ENCODE results near the gene MT1G. TPM values are rescaled to one million over a fixed set of nuclear protein-coding genes. Genes with fewer than 3 reads are reported as not detected.
"Not testable (repeated sequence)": the region's sequence is repeated elsewhere in the genome, so short reads cannot be mapped to it uniquely, and the experiment has no call there.

MT1G gene
- total RNA-seq, 2 experiments from 2014 or later, result 30.6 to 36.2 TPM

- Mint-ChIP-seq H3K36me3 (ENCODE audit: low read depth) (no peaks in the 10 kb centered on the region), H3K4me3 (no peak overlapping the region), H3K27ac (no peak overlapping the region), H3K27me3 (ENCODE audit: low read depth) (peaks cover 51% of the 10 kb centered on the region), H3K9me3 (ENCODE audit: insufficient read depth) (no peaks in the 10 kb centered on the region), H3K4me1 (ENCODE audit: low read depth) (peaks cover 38% of the 10 kb centered on the region)
- DNase-seq (peak; percentile 51), ATAC-seq (peak; percentile 44)
- ChIA-PET CTCF (interaction anchor here (0.7 to 6.9 kb wide), 11 partner anchors 9 to 812 kb away, joined by 3 to 59 read pairs (median 4); partner anchors contain the start of genes DOK4 and MT1X), POLR2A (interaction anchor here (0.7 kb wide), 1 partner anchor 258 kb away, joined by 3 read pairs; no protein-coding TSS in a partner anchor)
Measured at GRCh38 chr16:56673921-56674320, 6.1 kb upstream of the MT1G start.

DNA sequence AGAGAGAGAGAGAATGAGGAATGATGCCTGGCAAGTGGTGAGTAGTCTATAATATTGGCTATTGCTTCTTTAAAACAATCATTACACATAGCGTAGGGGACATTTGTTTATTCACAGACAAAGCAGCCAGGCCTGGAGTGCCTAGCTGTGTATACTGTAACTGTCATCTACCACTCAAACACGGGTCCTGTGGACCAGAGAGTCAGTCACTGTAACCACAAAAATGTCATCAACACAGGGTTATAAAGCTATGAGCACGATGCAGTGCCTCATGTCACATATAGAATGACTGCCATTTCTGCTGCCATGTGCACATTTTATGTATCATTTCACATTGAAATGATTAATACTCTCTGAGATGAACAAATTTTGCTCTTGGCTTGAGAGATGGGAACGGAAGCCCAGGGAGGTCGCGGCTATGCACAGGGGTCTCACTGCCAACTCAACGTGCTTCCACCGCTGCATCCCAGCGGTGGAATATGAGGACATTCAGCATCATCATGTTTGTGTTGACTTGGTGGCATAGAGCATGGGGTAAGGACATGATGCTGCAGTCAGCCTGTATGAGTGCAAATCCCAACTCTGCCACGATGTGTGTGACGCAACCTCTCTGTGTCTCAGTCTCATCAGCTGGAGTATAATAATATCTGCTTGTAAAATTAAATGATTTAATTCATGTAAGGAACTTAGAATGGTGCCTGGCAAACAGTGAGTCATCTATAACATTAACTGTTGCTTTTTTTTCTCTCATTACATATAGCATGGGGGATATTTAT, 5.1 kb upstream of the MT1G start:
- Mint-ChIP-seq H3K4me3 (no peak overlapping the region), H3K4me1 (ENCODE audit: low read depth) (peaks cover 47% of the 10 kb centered on the region), H3K9me3 (ENCODE audit: insufficient read depth) (no peaks in the 10 kb centered on the region), H3K36me3 (ENCODE audit: low read depth) (no peaks in the 10 kb centered on the region), H3K27me3 (ENCODE audit: low read depth) (peaks cover 60% of the 10 kb centered on the region), H3K27ac (no peak overlapping the region)
- DNase-seq (no peak), ATAC-seq (no peak)
- POLR2A ChIA-PET, result interaction anchor here (0.9 kb wide), 1 partner anchor 10 kb away, joined by 3 read pairs; no protein-coding TSS in a partner anchor
- CTCF ChIA-PET, result interaction anchor here (1.0 to 6.9 kb wide), 8 partner anchors 11 to 136 kb away, joined by 3 to 59 read pairs (median 4); no protein-coding TSS in a partner anchor

- DNase-seq; POLR2A ChIA-PET; H3K4me3 Mint-ChIP-seq; ATAC-seq; H3K27ac Mint-ChIP-seq; H3K9me3 Mint-ChIP-seq (ENCODE audit: insufficient read depth); H3K36me3 Mint-ChIP-seq (ENCODE audit: low read depth): not testable (repeated sequence)
- Mint-ChIP-seq H3K4me1 (ENCODE audit: low read depth) (peaks cover 54% of the 10 kb centered on the region), H3K27me3 (ENCODE audit: low read depth) (peaks cover 64% of the 10 kb centered on the region)
- CTCF ChIA-PET, result interaction anchor here (1.4 to 6.9 kb wide), 4 partner anchors 26 to 137 kb away, joined by 3 to 59 read pairs (median 6); no protein-coding TSS in a partner anchor
Measured at GRCh38 chr16:56672171-56672570, 4.3 kb upstream of the MT1G start.

DNA sequence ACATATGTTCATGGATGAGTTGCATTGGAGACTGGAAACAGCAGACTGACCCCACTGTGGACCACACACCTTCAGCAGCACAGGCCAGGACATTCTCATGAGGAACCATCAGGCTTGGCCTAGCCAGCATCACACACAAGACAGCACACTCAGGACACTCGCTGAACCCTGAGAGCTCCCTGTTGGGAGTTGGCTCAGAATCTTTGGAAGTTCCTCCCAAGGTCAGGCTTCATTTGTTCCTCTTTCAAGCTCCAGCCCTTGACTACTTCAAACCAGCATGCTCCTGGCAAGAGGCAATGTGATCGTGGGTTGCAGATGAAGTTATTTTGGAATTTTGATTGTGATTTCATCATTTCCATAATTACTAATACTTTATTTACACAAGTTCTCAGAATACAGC, 3.8 kb upstream of the MT1G start:
- H3K27ac Mint-ChIP-seq; ATAC-seq; H3K36me3 Mint-ChIP-seq (ENCODE audit: low read depth); DNase-seq; H3K9me3 Mint-ChIP-seq (ENCODE audit: insufficient read depth); H3K4me3 Mint-ChIP-seq: not testable (repeated sequence)
- ChIA-PET CTCF (interaction anchor here (6.9 kb wide), 1 partner anchor 30 kb away, joined by 59 read pairs; no protein-coding TSS in a partner anchor), POLR2A (interaction anchor here (1.3 kb wide), 1 partner anchor 11 kb away, joined by 5 read pairs; the partner anchor contains the start of gene MT1X)
- Mint-ChIP-seq H3K27me3 (ENCODE audit: low read depth) (peaks cover 65% of the 10 kb centered on the region), H3K4me1 (ENCODE audit: low read depth) (peaks cover 56% of the 10 kb centered on the region)

DNA sequence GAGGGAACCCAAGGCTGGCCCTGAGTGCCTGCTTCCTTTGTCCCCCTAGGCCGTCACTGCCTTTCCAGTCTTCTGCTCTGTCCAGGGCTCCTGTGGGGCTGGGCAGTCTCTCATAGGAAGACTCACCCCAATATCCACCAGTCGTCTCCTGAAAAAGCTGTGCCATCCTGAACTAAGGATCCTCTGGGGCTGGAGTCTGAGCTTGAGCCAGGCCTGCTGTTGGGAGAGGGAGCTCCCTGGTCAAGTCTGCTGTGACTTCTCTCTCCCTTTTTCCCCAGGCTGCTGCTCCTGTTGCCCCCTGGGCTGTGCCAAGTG, 2.7 kb upstream of the MT1G start:
- Mint-ChIP-seq H3K4me3 (no peak overlapping the region), H3K9me3 (ENCODE audit: insufficient read depth) (no peaks in the 10 kb centered on the region), H3K27me3 (ENCODE audit: low read depth) (peaks cover 73% of the 10 kb centered on the region), H3K36me3 (ENCODE audit: low read depth) (no peaks in the 10 kb centered on the region), H3K4me1 (ENCODE audit: low read depth) (peaks cover 56% of the 10 kb centered on the region), H3K27ac (no peak overlapping the region)
- CTCF ChIA-PET, result interaction anchor here (6.9 kb wide), 1 partner anchor 31 kb away, joined by 59 read pairs; no protein-coding TSS in a partner anchor
- POLR2A ChIA-PET, result interaction anchor here (0.9 to 1.3 kb wide), 4 partner anchors 8 to 319 kb away, joined by 3 to 5 read pairs (median 3); partner anchors contain the start of genes MT1F and MT1X
- DNase-seq, result no peak
- ATAC-seq, result no peak

DNA sequence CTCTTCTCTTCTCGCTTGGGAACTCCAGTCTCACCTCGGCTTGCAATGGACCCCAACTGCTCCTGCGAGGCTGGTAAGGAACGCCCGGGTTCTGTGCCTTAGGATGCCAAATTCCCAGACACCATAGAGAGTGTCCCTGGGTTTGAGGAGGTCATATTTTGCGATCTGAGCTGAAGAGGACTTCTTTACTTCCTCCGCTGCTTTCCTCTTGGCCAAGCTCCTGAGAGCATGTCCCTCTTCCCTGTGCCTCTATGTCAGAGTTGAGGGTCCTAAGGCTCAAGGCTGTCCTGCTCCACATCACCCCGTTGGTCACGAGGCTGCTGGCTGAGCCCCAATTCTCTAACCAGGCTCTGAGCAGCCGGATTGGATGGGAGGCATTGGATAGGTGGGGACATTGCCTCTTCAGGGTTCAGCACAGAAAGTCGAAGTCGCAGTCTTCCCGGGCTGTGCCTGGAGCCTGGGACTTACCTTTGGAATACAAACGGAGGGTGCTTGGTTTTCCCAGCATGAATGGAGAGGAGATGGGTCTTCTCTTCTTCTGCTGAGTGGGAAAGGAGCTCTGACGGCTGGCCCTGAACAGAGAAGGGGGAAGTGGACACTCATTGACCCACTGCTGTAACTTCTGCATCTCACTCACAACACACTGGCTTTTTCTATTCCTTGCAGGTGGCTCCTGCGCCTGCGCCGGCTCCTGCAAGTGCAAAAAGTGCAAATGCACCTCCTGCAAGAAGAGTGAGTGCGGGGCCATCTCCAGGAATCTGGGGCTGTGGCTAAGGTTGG, 2.2 kb upstream of the MT1G start:
- H3K9me3 Mint-ChIP-seq (ENCODE audit: insufficient read depth), result no peaks in the 10 kb centered on the region
- ChIA-PET POLR2A (interaction anchor here (0.8 to 1.3 kb wide), 4 partner anchors 8 to 320 kb away, joined by 3 to 4 read pairs (median 3); partner anchors contain the start of genes MT1F and MT1X), CTCF (interaction anchor here (6.9 kb wide), 1 partner anchor 32 kb away, joined by 59 read pairs; no protein-coding TSS in a partner anchor)
- H3K4me3 Mint-ChIP-seq, result peak overlapping the region; percentile 19
- no peak overlapping the region for H3K27ac Mint-ChIP-seq
- H3K27me3 Mint-ChIP-seq (ENCODE audit: low read depth), result peaks cover 75% of the 10 kb centered on the region
- DNase-seq (no peak), ATAC-seq (no peak)
- no peaks in the 10 kb centered on the region for H3K36me3 Mint-ChIP-seq (ENCODE audit: low read depth)
- H3K4me1 Mint-ChIP-seq (ENCODE audit: low read depth), result peaks cover 55% of the 10 kb centered on the region

- DNase-seq, result peak; percentile 37
- Mint-ChIP-seq H3K9me3 (ENCODE audit: insufficient read depth) (no peaks in the 10 kb centered on the region), H3K36me3 (ENCODE audit: low read depth) (no peaks in the 10 kb centered on the region), H3K4me3 (peak within 1 kb of the TSS; percentile 19), H3K27ac (no peak within 1 kb of the TSS), H3K4me1 (ENCODE audit: low read depth) (peaks cover 50% of the 10 kb centered on the region), H3K27me3 (ENCODE audit: low read depth) (peaks cover 79% of the 10 kb centered on the region)
- ATAC-seq, result peak; percentile 41
- ChIA-PET CTCF (interaction anchor here (6.9 kb wide), 1 partner anchor 33 kb away, joined by 59 read pairs; no protein-coding TSS in a partner anchor), POLR2A (interaction anchor here (0.8 to 1.3 kb wide), 3 partner anchors 12 to 44 kb away, joined by 3 to 4 read pairs (median 3); partner anchors contain the start of genes MT1E, MT1F and MT1X)
Measured at GRCh38 chr16:56669005-56669839, 1.4 kb upstream of the MT1G start, which contains the start of gene MT1H. TSS of gene MT1H (plus strand) at chr16:56669814. CDS start at chr16:56669885, 71 bp downstream.

DNA sequence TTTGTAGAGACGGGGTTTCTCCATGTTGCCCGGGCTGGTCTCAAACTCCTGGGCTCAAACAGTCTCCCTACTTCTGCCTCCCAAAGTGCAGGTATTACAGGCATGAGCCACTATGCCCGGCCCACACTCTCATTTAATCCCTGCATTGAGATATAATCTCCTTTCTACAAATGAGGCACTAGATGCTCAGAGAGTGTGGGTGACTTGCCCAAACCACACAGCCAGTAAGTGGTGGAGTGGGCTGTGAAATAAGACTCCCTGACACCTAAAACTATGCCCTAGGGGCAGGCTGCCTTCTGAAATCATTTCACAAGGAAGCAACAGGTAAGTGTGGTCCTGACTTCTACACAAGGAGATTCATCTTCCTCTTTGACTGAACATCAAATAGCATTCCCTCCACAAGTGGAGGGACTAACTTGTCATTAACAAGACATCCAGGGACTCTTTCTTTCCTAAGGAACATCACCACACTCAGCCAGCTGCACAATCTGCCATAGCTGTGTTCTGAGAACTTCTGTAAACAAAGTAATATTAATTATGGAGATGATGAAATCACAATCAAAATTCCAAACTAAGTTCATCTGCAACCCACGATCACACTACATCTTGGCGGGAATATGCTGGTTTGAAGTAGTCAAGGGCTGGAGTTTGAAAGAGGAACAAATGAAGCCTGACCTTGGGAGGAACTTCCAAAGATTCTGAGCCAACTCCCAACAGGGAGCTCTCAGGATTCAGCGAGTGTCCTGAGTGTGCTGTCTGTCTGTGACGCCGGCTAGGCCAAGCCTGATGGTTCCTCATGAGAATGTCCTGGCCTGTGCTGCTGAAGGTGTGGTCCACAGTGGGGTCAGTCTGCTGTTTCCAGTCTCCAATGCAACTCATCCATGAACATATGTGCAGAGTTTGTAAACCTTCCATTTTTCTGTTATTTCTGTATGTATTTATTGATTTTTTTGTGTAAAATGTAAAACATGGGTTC, 2.3 kb downstream of the MT1G start:
- DNase-seq; POLR2A ChIA-PET; H3K36me3 Mint-ChIP-seq (ENCODE audit: low read depth); H3K9me3 Mint-ChIP-seq (ENCODE audit: insufficient read depth); ATAC-seq; H3K27ac Mint-ChIP-seq; H3K4me3 Mint-ChIP-seq: not testable (repeated sequence)
- peaks cover 60% of the 10 kb centered on the region for H3K27me3 Mint-ChIP-seq (ENCODE audit: low read depth)
- CTCF ChIA-PET, result interaction anchor here (1.5 kb wide), 1 partner anchor 22 kb away, joined by 4 read pairs; no protein-coding TSS in a partner anchor
- peaks cover 60% of the 10 kb centered on the region for H3K4me1 Mint-ChIP-seq (ENCODE audit: low read depth)

- CTCF ChIA-PET, result interaction anchor here (1.3 to 1.5 kb wide), 2 partner anchors 11 to 21 kb away, joined by 3 to 4 read pairs; no protein-coding TSS in a partner anchor
- H3K36me3 Mint-ChIP-seq (ENCODE audit: low read depth), result peaks cover 4% of the 10 kb centered on the region
- peaks cover 49% of the 10 kb centered on the region for H3K27me3 Mint-ChIP-seq (ENCODE audit: low read depth)
- H3K9me3 Mint-ChIP-seq (ENCODE audit: insufficient read depth), result no peaks in the 10 kb centered on the region
- peaks cover 56% of the 10 kb centered on the region for H3K4me1 Mint-ChIP-seq (ENCODE audit: low read depth)
- no peak for ATAC-seq
- POLR2A ChIA-PET, result no interaction called here
- H3K27ac Mint-ChIP-seq, result no peak overlapping the region
- no peak for DNase-seq
- no peak overlapping the region for H3K4me3 Mint-ChIP-seq
Measured at GRCh38 chr16:56664506-56664905, 3.4 kb downstream of the MT1G start.

Data from activated CD8-positive, alpha-beta T cell treated with anti-CD3 and anti-CD28 coated beads, Interleukin-2, amount 10 ng/mL, durations not matched to agents 7 days and 5 days (primary cell).